ENCODE measurements around the gene PPP1R15A.

- TF ChIP-seq CTCF (IDR thresholded peaks at IDR 0.05) (no peak), ZFX (IDR thresholded peaks at IDR 0.05; ENCODE audit: borderline replicate concordance) (no peak)
These were observed 26.8 kb upstream of the PPP1R15A start for GRCh38 chr19:48845384-48845783.
